HEK293 (cell line): Measurements from ENCODE around the gene CALML3.

Experiments
- GFI1B ChIP-seq: fragments of 450-650 bp; formaldehyde crosslinking; IDR thresholded peaks from 2 replicates; pipeline ENCODE4 v1.5.1; 2016; ENCODE audit warnings: missing biosample characterization, missing genetic modification characterization
- GLIS1 ChIP-seq: fragments of 450-650 bp; formaldehyde crosslinking; IDR thresholded peaks from 2 replicates; pipeline ENCODE4 v1.5.1; 2016; ENCODE audit warnings: missing biosample characterization, missing genetic modification characterization
- GLIS2 ChIP-seq: fragments of 450-650 bp; formaldehyde crosslinking; IDR thresholded peaks from 2 replicates; pipeline ENCODE4 v1.5.1; 2016; ENCODE audit warnings: missing biosample characterization, missing genetic modification characterization
- HOXC10 ChIP-seq: sonication (generic); formaldehyde crosslinking; IDR thresholded peaks from 2 replicates; pipeline ENCODE4 v1.8.1; 2023; ENCODE audit warnings: mild to moderate bottlenecking, missing genetic modification reagents
- IKZF3 ChIP-seq: fragments of 450-650 bp; IDR thresholded peaks from 2 replicates; pipeline ENCODE4 v1.5.0; 2018; ENCODE audit warnings: missing biosample characterization, mild to moderate bottlenecking, missing genetic modification characterization, moderate library complexity
- KLF1 ChIP-seq: fragments of 450-650 bp; formaldehyde crosslinking; IDR thresholded peaks from 2 replicates; pipeline ENCODE4 v1.5.1; 2016; ENCODE audit warnings: missing biosample characterization, missing genetic modification characterization
- KLF9 ChIP-seq: fragments of 450-650 bp; formaldehyde crosslinking; IDR thresholded peaks from 2 replicates; pipeline ENCODE4 v1.5.1; 2016; ENCODE audit warnings: missing biosample characterization, missing genetic modification characterization, low read depth
- OSR2 ChIP-seq: fragments of 450-650 bp; formaldehyde crosslinking; IDR thresholded peaks from 2 replicates; pipeline ENCODE4 v1.5.1; 2016; ENCODE audit warnings: missing biosample characterization, missing genetic modification characterization
- REST ChIP-seq: fragments of 450-650 bp; formaldehyde crosslinking; IDR thresholded peaks from 2 replicates; pipeline ENCODE4 v1.5.1; 2016; ENCODE audit warnings: missing biosample characterization, missing genetic modification characterization
- TRIM28 ChIP-seq: IDR thresholded peaks from 2 replicates; pipeline ENCODE4 v1.6.1; 2011; ENCODE audit warnings: low read length, control low read depth, borderline replicate concordance
- WT1 ChIP-seq: fragments of 450-650 bp; formaldehyde crosslinking; IDR thresholded peaks from 2 replicates; pipeline ENCODE4 v1.5.1; 2016; ENCODE audit warnings: missing biosample characterization, missing genetic modification characterization
- YY1 ChIP-seq: fragments of 450-650 bp; formaldehyde crosslinking; IDR thresholded peaks from 2 replicates; pipeline ENCODE4 v1.5.1; 2018; ENCODE audit warnings: missing biosample characterization, missing genetic modification characterization
- YY2 ChIP-seq: fragments of 450-650 bp; formaldehyde crosslinking; IDR thresholded peaks from 2 replicates; pipeline ENCODE4 v1.5.1; 2016; ENCODE audit warnings: missing biosample characterization, missing genetic modification characterization
- ZBTB20 ChIP-seq: fragments of 450-650 bp; formaldehyde crosslinking; IDR thresholded peaks from 2 replicates; pipeline ENCODE4 v1.5.1; 2016; ENCODE audit warnings: missing biosample characterization, missing genetic modification characterization
- ZBTB8A ChIP-seq: fragments of 450-650 bp; formaldehyde crosslinking; IDR thresholded peaks from 2 replicates; pipeline ENCODE4 v1.5.1; 2016; ENCODE audit warnings: missing biosample characterization, missing genetic modification characterization
- ZIC2 ChIP-seq: fragments of 450-650 bp; formaldehyde crosslinking; IDR thresholded peaks from 2 replicates; pipeline ENCODE4 v1.5.1; 2016; ENCODE audit warnings: missing biosample characterization, missing genetic modification characterization
- ZNF274 ChIP-seq, 2 experiments: fragments of 200-500 bp in 1 of 2; fragments of 450-650 bp in 1 of 2; sonication (Bioruptor generic) in 1 of 2; formaldehyde crosslinking in 1 of 2; IDR thresholded peaks; 2 replicates each; pipeline versions ENCODE4 v1.5.1 to v1.6.1; 2014 to 2016; ENCODE audit warnings: borderline replicate concordance in 1 of 2, inconsistent platforms in 1 of 2, low read length in 1 of 2, missing biosample characterization in 1 of 2, missing genetic modification characterization in 1 of 2
- ZNF335 ChIP-seq: fragments of 450-650 bp; formaldehyde crosslinking; conservative IDR thresholded peaks from 2 replicates; pipeline ENCODE4 v1.5.1; 2016; ENCODE audit warnings: missing biosample characterization, missing genetic modification characterization
- ZNF366 ChIP-seq: fragments of 450-650 bp; formaldehyde crosslinking; conservative IDR thresholded peaks from 2 replicates; pipeline ENCODE4 v1.5.1; 2016; ENCODE audit warnings: missing biosample characterization, missing genetic modification characterization
- ZNF394 ChIP-seq: fragments of 450-650 bp; formaldehyde crosslinking; IDR thresholded peaks from 2 replicates; pipeline ENCODE4 v1.5.1; 2016; ENCODE audit warnings: missing biosample characterization, missing genetic modification characterization, mild to moderate bottlenecking, moderate library complexity, borderline replicate concordance
- ZNF513 ChIP-seq: fragments of 450-650 bp; IDR thresholded peaks from 2 replicates; pipeline ENCODE4 v1.5.1; 2018; ENCODE audit warnings: missing biosample characterization, missing genetic modification characterization
- ZNF548 ChIP-seq: fragments of 450-650 bp; formaldehyde crosslinking; IDR thresholded peaks from 2 replicates; pipeline ENCODE4 v1.5.1; 2016; ENCODE audit warnings: missing biosample characterization, missing genetic modification characterization
- ZNF561 ChIP-seq: fragments of 450-650 bp; IDR thresholded peaks from 2 replicates; pipeline ENCODE4 v1.5.1; 2018; ENCODE audit warnings: missing biosample characterization, missing genetic modification characterization, borderline replicate concordance
- ZNF600 ChIP-seq: fragments of 450-650 bp; formaldehyde crosslinking; IDR thresholded peaks from 2 replicates; pipeline ENCODE4 v1.5.1; 2016; ENCODE audit warnings: missing biosample characterization, missing genetic modification characterization
- ZNF623 ChIP-seq: fragments of 450-650 bp; formaldehyde crosslinking; IDR thresholded peaks from 2 replicates; pipeline ENCODE4 v1.5.1; 2016; ENCODE audit warnings: missing biosample characterization, missing genetic modification characterization
- ZXDB ChIP-seq: fragments of 450-650 bp; formaldehyde crosslinking; IDR thresholded peaks from 2 replicates; pipeline ENCODE4 v1.5.1; 2016; ENCODE audit warnings: missing biosample characterization, missing genetic modification characterization
- TF ChIP-seq, protein P1 (sequence below): fragments of 450-650 bp; formaldehyde crosslinking; IDR thresholded peaks from 2 replicates; pipeline ENCODE4 v1.5.1; 2016; ENCODE audit warnings: missing biosample characterization, missing genetic modification characterization
- TF ChIP-seq, protein P2 (sequence below): fragments of 450-650 bp; formaldehyde crosslinking; conservative IDR thresholded peaks from 2 replicates; pipeline ENCODE4 v1.5.1; 2016; ENCODE audit warnings: low read depth, missing biosample characterization, missing genetic modification characterization

Gene CALML3

GRCh38 chr10:5545778-5546710, 21.3 kb downstream of the CALML3 start (continued):
- 0 out of 2 replicates have a peak, but pooled peaks have one; percentile 63 for TF ChIP-seq REST (tag by site-specific recombination)
- TF ChIP-seq ZNF600 (tag by site-specific recombination): peak; percentile 100
- TF ChIP-seq IKZF3 (tag by site-specific recombination): 0 out of 2 replicates have a peak, but pooled peaks have one; percentile 65
- TF ChIP-seq GFI1B: peak; percentile 91
- TF ChIP-seq ZNF548 (tag by site-specific recombination): no peak
- peak; percentile 43; the same call in 1 of the 2 replicates for TF ChIP-seq TRIM28
- peak; percentile 74 for TF ChIP-seq GLIS2
- TF ChIP-seq ZNF561: peak; percentile 56; the same call in 1 of the 2 replicates
- TF ChIP-seq ZNF366 (tag by site-specific recombination): peak; percentile 25; the same call in 1 of the 2 replicates
- TF ChIP-seq ZNF623 (tag by site-specific recombination): no peak
- peak; percentile 86 for TF ChIP-seq ZNF513
- peak; percentile 57; the same call in 1 of the 2 replicates for TF ChIP-seq OSR2 (tag by site-specific recombination)
- TF ChIP-seq ZBTB8A: peak; percentile 68
- TF ChIP-seq ZIC2 (tag by site-specific recombination): peak; percentile 79
- TF ChIP-seq YY2: no peak
- peak; percentile 36; the same call in 1 of the 2 replicates for TF ChIP-seq ZBTB20
- TF ChIP-seq ZNF335 (tag by site-specific recombination): peak; percentile 45
- TF ChIP-seq, protein P1, sequence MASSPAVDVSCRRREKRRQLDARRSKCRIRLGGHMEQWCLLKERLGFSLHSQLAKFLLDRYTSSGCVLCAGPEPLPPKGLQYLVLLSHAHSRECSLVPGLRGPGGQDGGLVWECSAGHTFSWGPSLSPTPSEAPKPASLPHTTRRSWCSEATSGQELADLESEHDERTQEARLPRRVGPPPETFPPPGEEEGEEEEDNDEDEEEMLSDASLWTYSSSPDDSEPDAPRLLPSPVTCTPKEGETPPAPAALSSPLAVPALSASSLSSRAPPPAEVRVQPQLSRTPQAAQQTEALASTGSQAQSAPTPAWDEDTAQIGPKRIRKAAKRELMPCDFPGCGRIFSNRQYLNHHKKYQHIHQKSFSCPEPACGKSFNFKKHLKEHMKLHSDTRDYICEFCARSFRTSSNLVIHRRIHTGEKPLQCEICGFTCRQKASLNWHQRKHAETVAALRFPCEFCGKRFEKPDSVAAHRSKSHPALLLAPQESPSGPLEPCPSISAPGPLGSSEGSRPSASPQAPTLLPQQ (tag by site-specific recombination): peak; percentile 43
- TF ChIP-seq YY1 (tag by site-specific recombination): no peak
- TF ChIP-seq HOXC10 (CRISPR knock-in tag): no peak
- TF ChIP-seq KLF9 (tag by site-specific recombination): peak; percentile 55; the same call in 1 of the 2 replicates
- no peak for TF ChIP-seq ZNF274 (IDR thresholded peaks at IDR 0.05; ENCODE audit: low read length)
- TF ChIP-seq ZNF274 (tag by site-specific recombination; IDR thresholded peaks at IDR 0.05; ENCODE audit: borderline replicate concordance): no peak
- TF ChIP-seq WT1 (tag by site-specific recombination): peak; percentile 78
- peak; percentile 100 for TF ChIP-seq GLIS1 (tag by site-specific recombination)
- TF ChIP-seq, protein P2, sequence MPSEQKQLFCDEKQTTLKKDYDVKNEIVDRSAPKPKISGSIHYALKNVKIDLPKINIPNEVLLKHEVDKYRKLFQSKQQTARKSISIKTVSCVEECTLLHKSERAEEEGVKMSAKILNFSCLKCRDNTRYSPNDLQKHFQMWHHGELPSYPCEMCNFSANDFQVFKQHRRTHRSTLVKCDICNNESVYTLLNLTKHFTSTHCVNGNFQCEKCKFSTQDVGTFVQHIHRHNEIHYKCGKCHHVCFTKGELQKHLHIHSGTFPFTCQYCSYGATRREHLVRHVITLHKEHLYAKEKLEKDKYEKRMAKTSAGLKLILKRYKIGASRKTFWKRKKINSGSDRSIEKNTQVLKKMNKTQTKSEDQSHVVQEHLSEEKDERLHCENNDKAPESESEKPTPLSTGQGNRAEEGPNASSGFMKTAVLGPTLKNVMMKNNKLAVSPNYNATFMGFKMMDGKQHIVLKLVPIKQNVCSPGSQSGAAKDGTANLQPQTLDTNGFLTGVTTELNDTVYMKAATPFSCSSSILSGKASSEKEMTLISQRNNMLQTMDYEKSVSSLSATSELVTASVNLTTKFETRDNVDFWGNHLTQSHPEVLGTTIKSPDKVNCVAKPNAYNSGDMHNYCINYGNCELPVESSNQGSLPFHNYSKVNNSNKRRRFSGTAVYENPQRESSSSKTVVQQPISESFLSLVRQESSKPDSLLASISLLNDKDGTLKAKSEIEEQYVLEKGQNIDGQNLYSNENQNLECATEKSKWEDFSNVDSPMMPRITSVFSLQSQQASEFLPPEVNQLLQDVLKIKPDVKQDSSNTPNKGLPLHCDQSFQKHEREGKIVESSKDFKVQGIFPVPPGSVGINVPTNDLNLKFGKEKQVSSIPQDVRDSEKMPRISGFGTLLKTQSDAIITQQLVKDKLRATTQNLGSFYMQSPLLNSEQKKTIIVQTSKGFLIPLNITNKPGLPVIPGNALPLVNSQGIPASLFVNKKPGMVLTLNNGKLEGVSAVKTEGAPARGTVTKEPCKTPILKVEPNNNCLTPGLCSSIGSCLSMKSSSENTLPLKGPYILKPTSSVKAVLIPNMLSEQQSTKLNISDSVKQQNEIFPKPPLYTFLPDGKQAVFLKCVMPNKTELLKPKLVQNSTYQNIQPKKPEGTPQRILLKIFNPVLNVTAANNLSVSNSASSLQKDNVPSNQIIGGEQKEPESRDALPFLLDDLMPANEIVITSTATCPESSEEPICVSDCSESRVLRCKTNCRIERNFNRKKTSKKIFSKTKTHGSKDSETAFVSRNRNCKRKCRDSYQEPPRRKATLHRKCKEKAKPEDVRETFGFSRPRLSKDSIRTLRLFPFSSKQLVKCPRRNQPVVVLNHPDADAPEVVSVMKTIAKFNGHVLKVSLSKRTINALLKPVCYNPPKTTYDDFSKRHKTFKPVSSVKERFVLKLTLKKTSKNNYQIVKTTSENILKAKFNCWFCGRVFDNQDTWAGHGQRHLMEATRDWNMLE (tag by site-specific recombination): peak; percentile 42; the same call in 1 of the 2 replicates
- peak; percentile 73 for TF ChIP-seq ZXDB (tag by site-specific recombination)
- peak; percentile 39; the same call in 1 of the 2 replicates for TF ChIP-seq ZNF394 (tag by site-specific recombination)
- peak; percentile 96 for TF ChIP-seq KLF1 (tag by site-specific recombination)
